A549 treated with CORT108297 at 1 μM for 4 hours (cell line): ENCODE results near the gene NAT14. TPM values are rescaled to one million over a fixed set of nuclear protein-coding genes. Genes with fewer than 3 reads are reported as not detected.

Source experiments
- total RNA-seq: library from RNA; stranded (reverse); fragments of 200-300 nt; extraction: Qiagen RNA extraction; gene quantifications from 5 replicates; pipeline ENCODE4 v1.2.3, GENCODE V29; 2022

The NAT14 gene
- total RNA-seq: 34.2 to 64.7 TPM (median 61.2 TPM) in 5 replicates

DNA sequence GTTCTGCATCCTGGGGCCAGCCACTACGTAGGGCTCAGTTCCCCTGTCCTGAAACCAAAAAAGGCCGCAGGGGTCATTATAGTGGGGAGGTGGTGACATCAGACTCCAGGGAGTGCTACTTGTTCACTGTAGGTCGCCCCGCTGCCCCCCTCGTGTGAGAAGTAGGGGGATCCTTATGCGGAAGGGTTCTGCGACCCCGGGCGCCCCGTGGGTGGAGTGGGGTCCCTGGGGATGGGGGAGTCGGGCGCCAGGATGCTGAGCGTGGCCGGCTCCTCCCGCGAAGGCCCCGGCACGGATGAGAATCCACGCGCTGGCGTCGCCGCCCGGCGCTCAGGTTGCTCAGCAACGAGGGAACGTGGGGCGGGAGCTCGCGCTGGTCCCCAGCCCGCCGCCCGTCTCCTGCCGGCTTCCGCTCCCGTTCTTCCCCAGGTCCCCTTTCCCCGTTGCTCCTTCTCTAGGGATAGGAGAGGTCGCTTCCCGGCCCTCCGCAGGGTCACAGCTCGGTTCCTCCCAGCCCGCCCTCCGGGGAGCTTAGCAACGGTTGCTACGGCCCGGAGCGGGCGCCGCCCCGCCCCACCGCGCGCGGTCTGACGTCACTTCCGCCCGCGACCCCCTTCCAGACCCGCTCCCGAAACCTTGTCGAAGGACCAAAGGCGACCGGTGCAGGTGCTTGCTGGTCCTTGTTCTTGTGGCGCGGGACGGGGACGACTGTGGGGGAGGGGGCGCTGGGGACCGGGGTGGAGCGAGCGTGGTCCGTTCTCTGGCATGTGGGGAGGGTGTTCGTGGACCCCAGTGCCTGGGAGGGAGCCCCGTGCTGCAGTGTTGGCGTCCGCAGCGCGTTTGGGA is at the start of gene NAT14:
NAT14 (plus strand) TSS at position 596 of the 846 bp plus-strand sequence. CDS start 521 bp downstream, outside the sequence.

DNA sequence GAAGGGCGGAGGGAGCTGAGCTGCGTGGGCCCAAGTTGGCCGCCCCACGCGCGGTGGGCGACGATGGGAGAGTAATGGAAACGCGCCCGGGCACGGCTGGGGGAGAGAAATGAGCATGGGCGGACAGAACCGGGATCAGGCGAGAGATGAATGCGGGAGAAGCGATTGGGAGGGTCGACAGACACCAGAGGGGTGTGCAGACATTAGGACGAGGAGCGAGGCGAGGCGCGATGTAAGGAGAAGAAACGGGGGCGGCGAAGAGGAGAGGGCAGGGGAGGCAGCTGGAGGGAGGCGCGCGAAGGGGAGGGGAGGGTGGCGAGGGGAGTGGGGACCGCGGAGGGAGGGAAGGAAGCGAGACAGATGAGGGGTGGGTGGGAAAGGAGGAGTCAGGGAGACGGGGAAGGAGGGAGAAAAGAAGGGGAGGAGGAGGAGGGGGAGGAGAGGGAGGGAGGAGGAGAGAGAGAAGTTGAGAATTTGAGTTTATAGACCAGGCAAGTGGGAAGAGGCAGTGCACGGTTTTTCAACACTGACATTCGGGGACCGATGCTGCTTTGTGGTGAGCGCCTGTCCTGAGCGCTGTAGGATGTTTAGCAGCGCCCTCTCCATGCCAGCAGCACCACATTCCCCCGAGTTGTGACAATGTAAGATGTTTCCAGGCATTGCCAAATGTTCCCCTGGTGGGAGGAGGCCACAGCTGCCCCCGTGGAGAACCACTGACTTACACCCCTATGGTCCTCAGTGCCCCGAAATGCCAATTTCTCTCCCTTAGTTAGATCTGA is 41.8 kb upstream of the NAT14 start, which contains the start of gene SHISA7:
SHISA7 (minus strand) TSS at position 256 of the 779 bp plus-strand sequence. CDS start 437 bp downstream, outside the sequence.

GRCh38 chr19:55461259-55461973 is 23.6 kb upstream of the NAT14 start, which contains the start of gene ISOC2:
ISOC2 (minus strand) TSS chr19:55461642; CDS start chr19:55456486, 5,156 bp downstream.

GRCh38 chr19:55464662-55465054 is 20.3 kb upstream of the NAT14 start, which contains the start of gene C19orf85:
C19orf85 (minus strand) TSS chr19:55464751; CDS start chr19:55464554, 197 bp downstream.

GRCh38 chr19:55476100-55476775 is 8.8 kb upstream of the NAT14 start, which contains the start of gene ZNF628:
ZNF628 (plus strand) TSS chr19:55476617; CDS start chr19:55479911, 3,294 bp downstream.

GRCh38 chr19:55487924-55488687 is 3.1 kb downstream of the NAT14 start, which contains the start of gene SSC5D:
SSC5D (plus strand) TSS chr19:55488436; CDS start chr19:55488590, 154 bp downstream.

Other genes starting within 250 kb of the NAT14 start
- gene PPP6R1, start 226.2 kb upstream of the NAT14 start, total RNA-seq: 87.7 to 128 TPM (median 124 TPM) in 5 replicates
- gene HSPBP1, start 205.1 kb upstream of the NAT14 start, total RNA-seq: 119 to 156 TPM (median 146 TPM) in 5 replicates
- 3.3 to 5.4 TPM (median 4.0 TPM) in 5 replicates for gene BRSK1, start 201.2 kb upstream of the NAT14 start, total RNA-seq
- not detected in 5 replicates for gene TMEM150B, start 159.8 kb upstream of the NAT14 start, total RNA-seq
- 5.8 to 11.4 TPM (median 9.7 TPM) in 5 replicates for gene KMT5C, start 145.3 kb upstream of the NAT14 start, total RNA-seq
- 0.58 to 1.4 TPM (median 1.2 TPM) in 5 replicates for gene COX6B2, start 130.5 kb upstream of the NAT14 start, total RNA-seq
- gene GARIN5B, start 121.9 kb upstream of the NAT14 start, total RNA-seq: 0.06 to 0.29 TPM (median 0.12 TPM) in 5 replicates
- 42.1 to 61.8 TPM (median 53.6 TPM) in 5 replicates for gene IL11, start 114.7 kb upstream of the NAT14 start, total RNA-seq
- gene TMEM190, start 108.4 kb upstream of the NAT14 start, total RNA-seq: 1.2 to 2.6 TPM (median 2.0 TPM) in 5 replicates
- 1.6 to 11.1 TPM (median 8.6 TPM) in 5 replicates for gene TMEM238, start 100.9 kb upstream of the NAT14 start, total RNA-seq
- 2,587 to 2,941 TPM (median 2,775 TPM) in 5 replicates for gene RPL28, start 99.3 kb upstream of the NAT14 start, total RNA-seq
- gene UBE2S, start 77.4 kb upstream of the NAT14 start, total RNA-seq: 320 to 492 TPM (median 460 TPM) in 5 replicates
- gene SHISA7, start 41.9 kb upstream of the NAT14 start, total RNA-seq: 0.02 TPM in 1 of 5 replicates, not detected in the others
- gene ISOC2, start 23.5 kb upstream of the NAT14 start, total RNA-seq: 54.6 to 66.3 TPM (median 63.5 TPM) in 5 replicates
- gene C19orf85, start 20.4 kb upstream of the NAT14 start, total RNA-seq: not detected in 5 replicates
- 5.7 to 8.8 TPM (median 7.8 TPM) in 5 replicates for gene ZNF628, start 8.6 kb upstream of the NAT14 start, total RNA-seq
- gene SSC5D, start 3.2 kb downstream of the NAT14 start, total RNA-seq: 0.45 to 1.3 TPM (median 0.81 TPM) in 5 replicates
- gene SBK2, start 51.9 kb downstream of the NAT14 start, total RNA-seq: 1.6 to 2.8 TPM (median 2.3 TPM) in 5 replicates
- gene SBK3, start 60.4 kb downstream of the NAT14 start, total RNA-seq: 1.7 to 2.0 TPM (median 1.9 TPM) in 5 replicates
- gene ZNF579, start 95.7 kb downstream of the NAT14 start, total RNA-seq: 15.7 to 31.2 TPM (median 28.5 TPM) in 5 replicates
- 17.6 to 24.7 TPM (median 24.3 TPM) in 5 replicates for gene FIZ1, start 114.3 kb downstream of the NAT14 start, total RNA-seq
- 13.4 to 21.2 TPM (median 20.6 TPM) in 5 replicates for gene ZNF524, start 115.1 kb downstream of the NAT14 start, total RNA-seq
- 7.3 to 13.8 TPM (median 12.5 TPM) in 5 replicates for gene ZNF865, start 120.5 kb downstream of the NAT14 start, total RNA-seq
- gene ZNF784, start 139.4 kb downstream of the NAT14 start, total RNA-seq: 5.6 to 6.2 TPM (median 5.8 TPM) in 5 replicates
- 29.4 to 56.4 TPM (median 50.5 TPM) in 5 replicates for gene ZNF580, start 155.8 kb downstream of the NAT14 start, total RNA-seq
- 36.6 to 52.1 TPM (median 49.2 TPM) in 5 replicates for gene ZNF581, start 158.5 kb downstream of the NAT14 start, total RNA-seq
- gene CCDC106, start 163.0 kb downstream of the NAT14 start, total RNA-seq: 14.1 to 20.4 TPM (median 19.1 TPM) in 5 replicates
- 264 to 319 TPM (median 303 TPM) in 5 replicates for gene U2AF2, start 169.8 kb downstream of the NAT14 start, total RNA-seq
- 135 to 220 TPM (median 215 TPM) in 5 replicates for gene EPN1, start 190.0 kb downstream of the NAT14 start, total RNA-seq